T47D (cell line): ENCODE results near the gene ZFAND2A.
A peak's percentile ranks its signal among the peaks of the same experiment; 100 is the strongest.
"Not testable (repeated sequence)": the region's sequence is repeated elsewhere in the genome, so short reads cannot be mapped to it uniquely, and the experiment has no call there.

ENCODE experiments used
- DNase-seq, 2 experiments: peaks; one replicate each; pipeline versions ENCODE4 v3.0.0 to v3.0.0-alpha.2; 2011 to 2012; ENCODE audit warnings: low read depth in 1 of 2, low spot score in 1 of 2
- JUND ChIP-seq: IDR thresholded peaks from 2 replicates; pipeline ENCODE4 v1.6.1; 2012; ENCODE audit warnings: low read depth
- in situ Hi-C: cut with HindIII; loops from 2 replicates; pipeline ENCODE4 v1.10.0; 2016; ENCODE audit warnings: low sequenced_read_pairs, low pct_unique_long_range_greater_than_20kb

ZFAND2A gene

DNA sequence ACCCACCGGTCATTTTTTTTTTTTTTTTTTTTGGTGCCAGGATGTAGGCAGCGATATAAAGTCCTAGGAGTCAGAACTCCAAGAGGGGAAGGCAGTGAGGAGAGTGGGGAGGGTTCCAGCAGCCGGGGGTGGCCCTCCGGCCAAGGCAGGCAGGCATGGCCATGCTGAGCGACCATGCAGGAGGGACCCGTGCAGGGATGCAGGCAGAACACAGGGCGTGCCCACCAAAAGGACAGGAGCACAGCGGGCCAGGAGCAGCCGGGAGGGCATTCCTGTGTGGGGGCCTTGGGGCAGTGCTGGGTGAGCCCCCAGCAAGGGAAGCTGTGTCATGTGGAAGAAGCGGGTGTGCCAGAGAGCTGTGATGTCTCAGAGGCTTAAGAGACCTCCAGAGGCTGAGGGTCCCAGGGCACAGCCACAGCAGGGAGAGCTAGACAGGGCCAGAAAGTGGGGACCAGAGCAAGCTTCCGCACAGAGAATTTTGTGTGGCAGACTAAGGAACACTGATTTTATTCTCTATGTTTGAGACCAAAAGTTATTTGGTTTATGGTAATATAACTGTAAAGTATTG lies 5.7 kb downstream of the ZFAND2A start:
- no peak for DNase-seq
- in situ Hi-C loops = no loop called here
- TF ChIP-seq JUND = no peak

GRCh38 chr7:1152492-1152891 lies 7.5 kb downstream of the ZFAND2A start:
- in situ Hi-C loops = no loop called here
- DNase-seq = no peak
- TF ChIP-seq JUND = no peak

DNA sequence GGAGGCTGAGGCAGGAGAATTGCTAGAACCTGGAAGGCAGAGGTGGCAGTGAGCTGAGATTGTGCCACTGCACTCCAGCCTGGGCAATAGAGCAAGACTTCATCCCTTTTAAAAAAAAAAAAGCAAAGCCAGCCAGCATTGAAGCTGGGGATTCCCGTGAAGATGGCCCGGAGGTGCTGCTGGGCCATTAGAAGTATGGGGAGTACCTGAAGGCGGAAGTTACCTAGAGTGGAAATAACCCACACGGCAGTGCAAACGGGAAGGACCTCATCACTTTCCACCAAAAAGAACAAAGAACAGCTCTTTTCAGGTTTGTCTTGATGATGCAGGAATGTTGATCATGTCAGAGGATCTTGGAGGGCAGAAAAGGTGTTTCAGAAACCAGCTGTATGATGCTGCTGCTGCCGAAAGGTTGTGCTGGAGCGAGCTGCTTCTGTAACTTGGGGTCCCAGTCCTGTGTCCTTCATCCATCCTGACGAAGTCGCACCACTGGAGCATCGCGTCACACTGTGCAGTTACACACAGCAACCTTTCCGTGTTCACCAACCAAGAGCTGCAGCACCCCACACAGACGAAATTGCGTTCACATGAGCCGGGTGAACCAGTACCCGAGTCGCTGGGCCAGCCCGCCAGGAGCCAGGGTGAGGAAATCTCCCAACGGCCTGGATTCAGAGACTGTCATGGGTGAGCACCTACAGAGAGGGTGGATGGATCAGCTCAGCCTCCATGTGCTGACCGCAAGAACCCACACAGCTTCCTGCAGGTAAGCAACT lies 8.2 kb downstream of the ZFAND2A start:
- TF ChIP-seq JUND = no peak
- no peak for DNase-seq
- in situ Hi-C loops = no loop called here

DNA sequence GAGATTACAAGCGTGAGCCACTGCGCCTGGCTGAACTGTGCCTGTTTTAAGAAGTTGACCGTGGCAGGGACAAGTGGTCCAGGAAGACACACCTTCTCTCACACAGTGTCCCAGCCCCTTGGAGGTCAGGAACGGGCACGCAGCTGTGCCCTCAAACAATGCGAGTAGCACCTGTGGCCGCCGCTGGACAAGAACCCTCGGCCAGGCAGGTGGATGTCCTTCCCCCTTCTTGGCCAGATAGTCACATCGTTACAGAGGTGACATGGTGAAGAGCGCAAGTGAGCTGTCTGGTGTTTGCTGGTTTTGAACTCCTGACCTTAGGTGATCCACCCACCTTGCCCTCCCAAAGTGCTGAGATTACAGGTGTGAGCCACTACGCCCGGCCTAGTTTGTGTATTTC lies 8.8 kb downstream of the ZFAND2A start:
- in situ Hi-C loops = no loop called here
- DNase-seq = no peak
- no peak for TF ChIP-seq JUND

- no peak for TF ChIP-seq JUND
- in situ Hi-C loops = no loop called here
- DNase-seq = no peak
These were observed 9.5 kb downstream of the ZFAND2A start for GRCh38 chr7:1150400-1151002.

GRCh38 chr7:1149351-1149794 lies 10.6 kb downstream of the ZFAND2A start:
- DNase-seq = no peak
- in situ Hi-C loops = no loop called here
- TF ChIP-seq JUND = no peak

- in situ Hi-C loops, DNase-seq: not testable (repeated sequence)
These were observed 12.1 kb downstream of the ZFAND2A start for GRCh38 chr7:1147873-1148272.

DNA sequence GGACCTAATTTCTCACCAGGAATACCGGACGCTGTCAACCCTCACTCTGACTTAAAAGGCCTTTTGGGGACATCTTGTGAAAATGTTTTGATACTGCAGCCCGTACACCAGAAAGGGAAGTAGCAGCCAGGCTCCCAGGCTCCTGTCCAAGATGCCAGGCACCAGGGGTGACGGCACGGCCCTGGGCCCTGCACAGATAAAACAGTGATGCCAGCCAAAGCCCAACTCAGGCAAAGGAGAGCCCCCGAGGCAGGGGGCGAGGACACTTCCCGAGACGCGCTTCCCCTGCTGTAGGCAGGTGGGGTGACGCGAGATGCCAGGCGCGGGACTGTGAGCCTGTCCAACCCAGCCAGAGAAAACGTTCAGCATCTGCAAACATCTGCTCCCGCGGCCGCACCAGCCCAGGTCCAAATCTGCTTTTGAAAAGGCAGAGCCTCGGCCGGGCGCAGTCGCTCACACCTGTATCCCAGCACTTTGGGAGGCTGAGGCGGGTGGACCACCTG lies 15.7 kb downstream of the ZFAND2A start:
- peak; percentile 62 to 82 for DNase-seq
- in situ Hi-C loops = no loop called here
- no peak for TF ChIP-seq JUND

DNA sequence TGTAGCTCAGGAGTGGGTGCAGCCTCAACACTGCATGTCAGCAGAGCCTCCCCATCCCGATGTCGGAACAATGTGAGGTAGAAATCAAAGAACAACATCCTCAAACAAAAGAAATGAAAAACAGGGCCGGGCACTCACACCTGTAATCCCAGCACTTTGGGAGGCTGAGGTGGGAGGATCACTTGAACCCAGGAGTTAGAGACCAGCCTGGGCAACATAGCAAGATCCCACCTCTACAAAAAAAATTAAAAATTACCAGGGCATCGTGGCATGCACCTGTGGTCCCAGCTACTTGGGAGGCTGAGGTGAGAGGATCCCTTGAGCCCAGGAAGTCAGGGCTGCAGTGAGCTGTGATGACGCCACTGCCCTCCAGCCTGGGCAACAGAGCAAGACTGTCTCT lies 17.0 kb downstream of the ZFAND2A start:
- DNase-seq, in situ Hi-C loops: not testable (repeated sequence)

DNA sequence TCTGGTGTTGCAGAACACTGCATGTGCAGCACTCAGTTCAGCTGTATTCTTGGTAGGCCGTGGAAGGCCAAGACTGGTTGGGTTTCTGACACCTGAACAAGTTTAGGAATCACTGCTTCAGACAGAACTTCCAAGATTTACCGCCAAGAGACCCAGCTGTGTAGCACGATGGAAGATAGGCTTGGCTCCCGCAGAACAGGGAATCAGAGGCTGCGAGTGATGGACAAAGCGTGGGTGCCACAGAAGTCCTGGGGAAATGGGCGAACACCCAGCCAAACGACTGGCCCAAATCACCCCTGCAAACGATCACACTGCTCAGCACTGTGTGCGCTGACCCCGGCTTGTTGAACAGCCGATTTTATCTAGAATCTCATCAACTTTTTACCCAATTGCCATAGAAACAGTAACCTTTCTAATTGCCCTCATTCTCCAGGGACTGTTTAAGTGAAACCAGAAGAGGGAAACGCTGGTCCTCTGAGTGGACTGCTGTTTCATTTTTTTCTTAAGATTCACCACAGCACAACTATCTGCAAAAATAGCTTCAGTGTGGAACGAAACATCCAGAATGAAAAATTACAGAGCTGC lies 17.9 kb downstream of the ZFAND2A start:
- no peak for DNase-seq
- in situ Hi-C loops = no loop called here
- TF ChIP-seq JUND = no peak

GRCh38 chr7:1141651-1142050 lies 18.3 kb downstream of the ZFAND2A start:
- no peak for TF ChIP-seq JUND
- in situ Hi-C loops = no loop called here
- no peak for DNase-seq

GRCh38 chr7:1140476-1141104 lies 19.4 kb downstream of the ZFAND2A start:
- in situ Hi-C loops = no loop called here
- no peak for TF ChIP-seq JUND
- DNase-seq = no peak
